ENCODE data around the gene INPP5E.

GRCh38 chr9:136454026-136454796, 14.6 kb upstream of the INPP5E start:
- TF ChIP-seq POLR2A (IDR thresholded peaks at IDR 0.05): no peak
- TF ChIP-seq, protein P1, sequence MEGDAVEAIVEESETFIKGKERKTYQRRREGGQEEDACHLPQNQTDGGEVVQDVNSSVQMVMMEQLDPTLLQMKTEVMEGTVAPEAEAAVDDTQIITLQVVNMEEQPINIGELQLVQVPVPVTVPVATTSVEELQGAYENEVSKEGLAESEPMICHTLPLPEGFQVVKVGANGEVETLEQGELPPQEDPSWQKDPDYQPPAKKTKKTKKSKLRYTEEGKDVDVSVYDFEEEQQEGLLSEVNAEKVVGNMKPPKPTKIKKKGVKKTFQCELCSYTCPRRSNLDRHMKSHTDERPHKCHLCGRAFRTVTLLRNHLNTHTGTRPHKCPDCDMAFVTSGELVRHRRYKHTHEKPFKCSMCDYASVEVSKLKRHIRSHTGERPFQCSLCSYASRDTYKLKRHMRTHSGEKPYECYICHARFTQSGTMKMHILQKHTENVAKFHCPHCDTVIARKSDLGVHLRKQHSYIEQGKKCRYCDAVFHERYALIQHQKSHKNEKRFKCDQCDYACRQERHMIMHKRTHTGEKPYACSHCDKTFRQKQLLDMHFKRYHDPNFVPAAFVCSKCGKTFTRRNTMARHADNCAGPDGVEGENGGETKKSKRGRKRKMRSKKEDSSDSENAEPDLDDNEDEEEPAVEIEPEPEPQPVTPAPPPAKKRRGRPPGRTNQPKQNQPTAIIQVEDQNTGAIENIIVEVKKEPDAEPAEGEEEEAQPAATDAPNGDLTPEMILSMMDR (IDR thresholded peaks at IDR 0.05): no peak
